ENCODE measurements around the gene RHEX. TPM values are rescaled to one million over a fixed set of nuclear protein-coding genes. Genes with fewer than 3 reads are reported as not detected.

Gene RHEX
- polyA plus RNA-seq, 3 donors: not detected

DNA sequence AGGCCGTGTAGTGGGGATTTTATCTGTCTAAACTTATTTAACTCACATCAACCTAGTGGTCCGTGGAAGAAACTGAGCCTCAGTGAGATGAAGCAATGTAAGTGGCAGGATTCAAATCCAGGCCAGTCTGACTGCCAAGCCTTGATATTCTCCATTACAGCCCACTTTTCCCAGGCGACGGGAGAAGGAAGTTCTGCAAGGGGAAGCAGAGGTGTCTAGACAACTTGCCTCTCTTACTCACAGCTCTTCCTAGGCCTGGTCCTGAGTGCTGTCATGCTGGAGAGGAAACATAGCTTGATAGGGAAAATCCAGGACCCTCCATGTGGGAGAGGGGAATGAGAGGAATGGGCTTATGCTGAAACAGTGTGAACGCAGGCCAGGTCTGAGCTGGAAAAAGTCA is 38.4 kb upstream of the RHEX start:
- 75% methylated on average over 1 of the region's 5 CpGs for WGBS (ENCODE audit: insufficient coverage)
- DNase-seq: peak in 2 of 3 donors; percentile 35 to 46
- intact Hi-C loops (cut with micrococcal nuclease): loop anchor here in 1 of 2 donors (5.0 kb wide), 1 partner anchor 38 kb away; the partner anchor contains the start of gene RHEX
- Mint-ChIP-seq H3K4me3 (no peak overlapping the region), H3K27me3 (ENCODE audit: low read depth in 3 of 3) (peaks cover 0 to 2% (median 1%) of the 10 kb centered on the region in 3 donors), H3K4me1 (peaks cover 43% of the 10 kb centered on the region), H3K36me3 (no peaks in the 10 kb centered on the region), H3K27ac (peak overlapping the region in 2 of 7 donors; percentile 14), H3K9me3 (peaks cover 0 to 3% (median 0%) of the 10 kb centered on the region in 7 donors)
- H3K9me3 ChIP-seq (replicated peaks in 1 of 2; ENCODE audit: control insufficient read depth in 1 of 2, insufficient read depth in 1 of 2, low read length in 2 of 2): no peaks in the 10 kb centered on the region
- no peak overlapping the region for H3K9ac ChIP-seq (ENCODE audit: insufficient read depth, low read length, poor library complexity, severe bottlenecking)
- H3K4me2 ChIP-seq (replicated peaks; ENCODE audit: extremely low read depth, low read length, poor library complexity, severe bottlenecking): no peak overlapping the region
- H3K4me3 ChIP-seq (replicated peaks in 1 of 3; ENCODE audit: low read depth in 2 of 3, low read length in 3 of 3): no peak overlapping the region
- H3K36me3 ChIP-seq (replicated peaks in 1 of 2; ENCODE audit: control insufficient read depth in 1 of 2, insufficient read depth in 2 of 2, low read length in 2 of 2): no peaks in the 10 kb centered on the region
- no peak overlapping the region for H3K27ac ChIP-seq (ENCODE audit: low read depth in 1 of 2, low read length in 2 of 2)
- no peaks in the 10 kb centered on the region for H3K27me3 ChIP-seq (ENCODE audit: control insufficient read depth in 2 of 2, insufficient read depth in 2 of 2, low read length in 2 of 2)
- peaks cover 31 to 42% of the 10 kb centered on the region in 2 donors for H3K4me1 ChIP-seq (ENCODE audit: control insufficient read depth in 1 of 2, insufficient read depth in 2 of 2, low read length in 2 of 2)
- no peaks in the 10 kb centered on the region for H4K20me1 ChIP-seq (ENCODE audit: insufficient read depth, low read length)
- no peak overlapping the region for H2AFZ ChIP-seq (ENCODE audit: insufficient read depth, low read depth, low read length, poor library complexity, severe bottlenecking)
- TF ChIP-seq, protein P1, sequence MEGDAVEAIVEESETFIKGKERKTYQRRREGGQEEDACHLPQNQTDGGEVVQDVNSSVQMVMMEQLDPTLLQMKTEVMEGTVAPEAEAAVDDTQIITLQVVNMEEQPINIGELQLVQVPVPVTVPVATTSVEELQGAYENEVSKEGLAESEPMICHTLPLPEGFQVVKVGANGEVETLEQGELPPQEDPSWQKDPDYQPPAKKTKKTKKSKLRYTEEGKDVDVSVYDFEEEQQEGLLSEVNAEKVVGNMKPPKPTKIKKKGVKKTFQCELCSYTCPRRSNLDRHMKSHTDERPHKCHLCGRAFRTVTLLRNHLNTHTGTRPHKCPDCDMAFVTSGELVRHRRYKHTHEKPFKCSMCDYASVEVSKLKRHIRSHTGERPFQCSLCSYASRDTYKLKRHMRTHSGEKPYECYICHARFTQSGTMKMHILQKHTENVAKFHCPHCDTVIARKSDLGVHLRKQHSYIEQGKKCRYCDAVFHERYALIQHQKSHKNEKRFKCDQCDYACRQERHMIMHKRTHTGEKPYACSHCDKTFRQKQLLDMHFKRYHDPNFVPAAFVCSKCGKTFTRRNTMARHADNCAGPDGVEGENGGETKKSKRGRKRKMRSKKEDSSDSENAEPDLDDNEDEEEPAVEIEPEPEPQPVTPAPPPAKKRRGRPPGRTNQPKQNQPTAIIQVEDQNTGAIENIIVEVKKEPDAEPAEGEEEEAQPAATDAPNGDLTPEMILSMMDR (IDR thresholded peaks at IDR 0.05): no peak
- H3K79me2 ChIP-seq (ENCODE audit: insufficient read depth, low read length): no peaks in the 10 kb centered on the region

DNA sequence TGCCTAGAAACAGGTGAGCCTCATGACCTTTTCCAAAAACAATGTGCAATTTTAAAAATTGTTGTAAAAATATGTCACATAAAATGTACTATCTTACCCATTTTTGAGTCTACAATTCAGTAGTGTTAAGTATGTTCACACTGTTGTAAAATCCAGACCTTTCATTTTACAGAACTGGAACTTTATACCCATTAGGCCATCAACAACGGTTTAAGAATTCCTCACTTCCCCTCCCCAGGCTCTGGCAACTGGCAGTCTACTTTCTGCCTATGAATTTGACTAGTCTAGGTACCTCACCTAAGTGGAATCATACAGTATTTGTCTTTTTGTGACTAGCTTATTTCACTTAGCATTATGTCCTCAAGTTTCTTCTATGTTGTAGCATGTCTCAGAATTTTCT is 37.9 kb upstream of the RHEX start:
- H3K9me3 ChIP-seq (replicated peaks in 1 of 2; ENCODE audit: control insufficient read depth in 1 of 2, insufficient read depth in 1 of 2, low read length in 2 of 2): no peaks in the 10 kb centered on the region
- Mint-ChIP-seq H3K27me3 (ENCODE audit: low read depth in 3 of 3) (peaks cover 0 to 2% (median 1%) of the 10 kb centered on the region in 3 donors), H3K27ac (no peak overlapping the region), H3K4me1 (peaks cover 43% of the 10 kb centered on the region), H3K36me3 (no peaks in the 10 kb centered on the region), H3K4me3 (no peak overlapping the region), H3K9me3 (peaks cover 0 to 3% (median 0%) of the 10 kb centered on the region in 7 donors)
- intact Hi-C loops (cut with micrococcal nuclease): no loop called here
- no peak for DNase-seq
- H3K27ac ChIP-seq (ENCODE audit: low read depth in 1 of 2, low read length in 2 of 2): no peak overlapping the region
- no peak overlapping the region for H3K4me2 ChIP-seq (replicated peaks; ENCODE audit: extremely low read depth, low read length, poor library complexity, severe bottlenecking)
- TF ChIP-seq, protein P1 (IDR thresholded peaks at IDR 0.05): no peak
- H3K4me3 ChIP-seq (replicated peaks in 1 of 3; ENCODE audit: low read depth in 2 of 3, low read length in 3 of 3): no peak overlapping the region
- no peak overlapping the region for H2AFZ ChIP-seq (ENCODE audit: insufficient read depth, low read depth, low read length, poor library complexity, severe bottlenecking)
- H3K79me2 ChIP-seq (ENCODE audit: insufficient read depth, low read length): no peaks in the 10 kb centered on the region
- peaks cover 31 to 42% of the 10 kb centered on the region in 2 donors for H3K4me1 ChIP-seq (ENCODE audit: control insufficient read depth in 1 of 2, insufficient read depth in 2 of 2, low read length in 2 of 2)
- no peaks in the 10 kb centered on the region for H3K36me3 ChIP-seq (replicated peaks in 1 of 2; ENCODE audit: control insufficient read depth in 1 of 2, insufficient read depth in 2 of 2, low read length in 2 of 2)
- H3K27me3 ChIP-seq (ENCODE audit: control insufficient read depth in 2 of 2, insufficient read depth in 2 of 2, low read length in 2 of 2): no peaks in the 10 kb centered on the region
- no peaks in the 10 kb centered on the region for H4K20me1 ChIP-seq (ENCODE audit: insufficient read depth, low read length)
- WGBS (ENCODE audit: insufficient coverage): 0% methylated on average over 1 of the region's 1 CpG
- no peak overlapping the region for H3K9ac ChIP-seq (ENCODE audit: insufficient read depth, low read length, poor library complexity, severe bottlenecking)
